SK-N-SH treated with all-trans-retinoic acid at 6 μM for 48 hours (cell line): ENCODE measurements around the gene NFYA.

Experiments used
- ATAC-seq: fragments of 200-7000 bp; cut with Tn5 transposase; 3 replicates; pipeline ENCODE4 v1.9.1; 2020; ENCODE audit warnings: mild to moderate bottlenecking, moderate library complexity
- ARNTL ChIP-seq: fragments of 450-650 bp; formaldehyde crosslinking; IDR thresholded peaks from 2 replicates; pipeline ENCODE4 v1.5.0; 2020; ENCODE audit warnings: low read depth, mild to moderate bottlenecking, moderate library complexity, borderline replicate concordance
- CREB5 ChIP-seq: fragments of 250-450 bp; sonication (Bioruptor Pico); IDR thresholded peaks from 2 replicates; pipeline ENCODE4 v1.5.1; 2020; ENCODE audit warnings: low read depth, mild to moderate bottlenecking, moderate library complexity
- CSDC2 ChIP-seq: fragments of 250-450 bp; sonication (Bioruptor Pico); IDR thresholded peaks from 2 replicates; pipeline ENCODE4 v1.5.0; 2020; ENCODE audit warnings: mild to moderate bottlenecking, moderate library complexity
- ESRRG ChIP-seq: fragments of 250-450 bp; sonication (Bioruptor Pico); IDR thresholded peaks from 2 replicates; pipeline ENCODE4 v1.6.1; 2021; ENCODE audit warnings: mild to moderate bottlenecking
- ISL1 ChIP-seq: fragments of 250-450 bp; sonication (Bioruptor Pico); IDR thresholded peaks from 2 replicates; pipeline ENCODE4 v2.1.2; 2022; ENCODE audit warnings: mild to moderate bottlenecking, moderate library complexity
- OSR1 ChIP-seq: fragments of 250-450 bp; sonication (Bioruptor Pico); IDR thresholded peaks from 2 replicates; pipeline ENCODE4 v1.8.0; 2022; ENCODE audit warnings: moderate library complexity, mild to moderate bottlenecking, inconsistent platforms
- ZC3H10 ChIP-seq: fragments of 250-450 bp; sonication (Bioruptor Pico); IDR thresholded peaks from 2 replicates; pipeline ENCODE4 v1.5.1; 2021; ENCODE audit warnings: mild to moderate bottlenecking, moderate library complexity
- ZFP3 ChIP-seq: fragments of 250-450 bp; sonication (Bioruptor Pico); IDR thresholded peaks from 2 replicates; pipeline ENCODE4 v1.5.0; 2020; ENCODE audit warnings: mild to moderate bottlenecking, moderate library complexity
- ZNF70 ChIP-seq: fragments of 450-650 bp; formaldehyde crosslinking; IDR thresholded peaks from 2 replicates; pipeline ENCODE4 v1.5.0; 2020; ENCODE audit warnings: mild to moderate bottlenecking, moderate library complexity
- ZNF8 ChIP-seq: fragments of 450-650 bp; formaldehyde crosslinking; IDR thresholded peaks from 2 replicates; pipeline ENCODE4 v1.5.0; 2020; ENCODE audit warnings: mild to moderate bottlenecking, moderate library complexity
- TF ChIP-seq, protein P1 (sequence below): fragments of 250-450 bp; sonication (Bioruptor Pico); IDR thresholded peaks from 2 replicates; pipeline ENCODE4 v1.5.0; 2020; ENCODE audit warnings: mild to moderate bottlenecking, moderate library complexity
- TF ChIP-seq, protein P2 (sequence below): fragments of 250-450 bp; sonication (Bioruptor Pico); IDR thresholded peaks from 2 replicates; pipeline ENCODE4 v1.5.1; 2021; ENCODE audit warnings: mild to moderate bottlenecking, moderate library complexity
- TF ChIP-seq, protein P3 (sequence below): fragments of 250-450 bp; sonication (Bioruptor Pico); IDR thresholded peaks from 2 replicates; pipeline ENCODE4 v1.8.0; 2020; ENCODE audit warnings: mild to moderate bottlenecking, moderate library complexity, borderline replicate concordance

Gene NFYA

GRCh38 chr6:41039060-41039998, 33.4 kb upstream of the NFYA start, which contains the start of gene UNC5CL:
Gene UNC5CL, minus strand, starts transcription at chr6:41039221. Its CDS starts 4,147 bp downstream, at chr6:41035074.
- ATAC-seq: peak; percentile 75; the same call in 2 of the 3 replicates
- no peak for TF ChIP-seq ZC3H10 (CRISPR knock-in tag)

- TF ChIP-seq ISL1 (CRISPR knock-in tag): no peak
- TF ChIP-seq ZNF70: no peak
- no peak for TF ChIP-seq OSR1 (CRISPR knock-in tag)
- TF ChIP-seq ESRRG (CRISPR knock-in tag): no peak
- TF ChIP-seq CSDC2: no peak
- TF ChIP-seq ZFP3: no peak
- TF ChIP-seq ARNTL: no peak
- TF ChIP-seq, protein P1, sequence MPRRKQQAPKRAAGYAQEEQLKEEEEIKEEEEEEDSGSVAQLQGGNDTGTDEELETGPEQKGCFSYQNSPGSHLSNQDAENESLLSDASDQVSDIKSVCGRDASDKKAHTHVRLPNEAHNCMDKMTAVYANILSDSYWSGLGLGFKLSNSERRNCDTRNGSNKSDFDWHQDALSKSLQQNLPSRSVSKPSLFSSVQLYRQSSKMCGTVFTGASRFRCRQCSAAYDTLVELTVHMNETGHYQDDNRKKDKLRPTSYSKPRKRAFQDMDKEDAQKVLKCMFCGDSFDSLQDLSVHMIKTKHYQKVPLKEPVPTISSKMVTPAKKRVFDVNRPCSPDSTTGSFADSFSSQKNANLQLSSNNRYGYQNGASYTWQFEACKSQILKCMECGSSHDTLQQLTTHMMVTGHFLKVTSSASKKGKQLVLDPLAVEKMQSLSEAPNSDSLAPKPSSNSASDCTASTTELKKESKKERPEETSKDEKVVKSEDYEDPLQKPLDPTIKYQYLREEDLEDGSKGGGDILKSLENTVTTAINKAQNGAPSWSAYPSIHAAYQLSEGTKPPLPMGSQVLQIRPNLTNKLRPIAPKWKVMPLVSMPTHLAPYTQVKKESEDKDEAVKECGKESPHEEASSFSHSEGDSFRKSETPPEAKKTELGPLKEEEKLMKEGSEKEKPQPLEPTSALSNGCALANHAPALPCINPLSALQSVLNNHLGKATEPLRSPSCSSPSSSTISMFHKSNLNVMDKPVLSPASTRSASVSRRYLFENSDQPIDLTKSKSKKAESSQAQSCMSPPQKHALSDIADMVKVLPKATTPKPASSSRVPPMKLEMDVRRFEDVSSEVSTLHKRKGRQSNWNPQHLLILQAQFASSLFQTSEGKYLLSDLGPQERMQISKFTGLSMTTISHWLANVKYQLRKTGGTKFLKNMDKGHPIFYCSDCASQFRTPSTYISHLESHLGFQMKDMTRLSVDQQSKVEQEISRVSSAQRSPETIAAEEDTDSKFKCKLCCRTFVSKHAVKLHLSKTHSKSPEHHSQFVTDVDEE: no peak
- TF ChIP-seq ZNF8 (CRISPR knock-in tag): no peak
- TF ChIP-seq, protein P2, sequence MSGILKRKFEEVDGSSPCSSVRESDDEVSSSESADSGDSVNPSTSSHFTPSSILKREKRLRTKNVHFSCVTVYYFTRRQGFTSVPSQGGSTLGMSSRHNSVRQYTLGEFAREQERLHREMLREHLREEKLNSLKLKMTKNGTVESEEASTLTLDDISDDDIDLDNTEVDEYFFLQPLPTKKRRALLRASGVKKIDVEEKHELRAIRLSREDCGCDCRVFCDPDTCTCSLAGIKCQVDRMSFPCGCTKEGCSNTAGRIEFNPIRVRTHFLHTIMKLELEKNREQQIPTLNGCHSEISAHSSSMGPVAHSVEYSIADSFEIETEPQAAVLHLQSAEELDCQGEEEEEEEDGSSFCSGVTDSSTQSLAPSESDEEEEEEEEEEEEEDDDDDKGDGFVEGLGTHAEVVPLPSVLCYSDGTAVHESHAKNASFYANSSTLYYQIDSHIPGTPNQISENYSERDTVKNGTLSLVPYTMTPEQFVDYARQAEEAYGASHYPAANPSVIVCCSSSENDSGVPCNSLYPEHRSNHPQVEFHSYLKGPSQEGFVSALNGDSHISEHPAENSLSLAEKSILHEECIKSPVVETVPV (CRISPR knock-in tag): no peak
- ATAC-seq: peak; percentile 28; the same call in 2 of the 3 replicates
Measured at GRCh38 chr6:41040101-41040939, 32.5 kb upstream of the NFYA start.

GRCh38 chr6:41040940-41041536, 31.7 kb upstream of the NFYA start:
- TF ChIP-seq, protein P1: no peak
- TF ChIP-seq, protein P3, sequence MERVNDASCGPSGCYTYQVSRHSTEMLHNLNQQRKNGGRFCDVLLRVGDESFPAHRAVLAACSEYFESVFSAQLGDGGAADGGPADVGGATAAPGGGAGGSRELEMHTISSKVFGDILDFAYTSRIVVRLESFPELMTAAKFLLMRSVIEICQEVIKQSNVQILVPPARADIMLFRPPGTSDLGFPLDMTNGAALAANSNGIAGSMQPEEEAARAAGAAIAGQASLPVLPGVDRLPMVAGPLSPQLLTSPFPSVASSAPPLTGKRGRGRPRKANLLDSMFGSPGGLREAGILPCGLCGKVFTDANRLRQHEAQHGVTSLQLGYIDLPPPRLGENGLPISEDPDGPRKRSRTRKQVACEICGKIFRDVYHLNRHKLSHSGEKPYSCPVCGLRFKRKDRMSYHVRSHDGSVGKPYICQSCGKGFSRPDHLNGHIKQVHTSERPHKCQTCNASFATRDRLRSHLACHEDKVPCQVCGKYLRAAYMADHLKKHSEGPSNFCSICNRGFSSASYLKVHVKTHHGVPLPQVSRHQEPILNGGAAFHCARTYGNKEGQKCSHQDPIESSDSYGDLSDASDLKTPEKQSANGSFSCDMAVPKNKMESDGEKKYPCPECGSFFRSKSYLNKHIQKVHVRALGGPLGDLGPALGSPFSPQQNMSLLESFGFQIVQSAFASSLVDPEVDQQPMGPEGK (CRISPR knock-in tag): no peak
- no peak for TF ChIP-seq ZNF70
- TF ChIP-seq CREB5 (CRISPR knock-in tag): no peak
- no peak for ATAC-seq
